Neural progenitor cell (in vitro differentiated cells): Measurements from ENCODE around the gene SPATA31C1. TPM values are rescaled to one million over a fixed set of nuclear protein-coding genes. Genes with fewer than 3 reads are reported as not detected.

Experiments
- DNase-seq: peaks from one replicate; pipeline ENCODE4 v3.0.0-alpha.2; 2016; ENCODE audit warnings: low spot score
- H2AFZ ChIP-seq: fragments of 200-600 bp; sonication (generic); replicated peaks from 2 replicates; pipeline ENCODE4 v1.6.1; 2016; ENCODE audit warnings: antibody characterized with exemption
- H3F3A ChIP-seq: fragments of 200-600 bp; sonication (generic); 2 replicates; pipeline ENCODE4 v1.6.1; 2016; ENCODE audit warnings: antibody characterized with exemption, low read depth
- H3K27ac ChIP-seq: fragments of 200-600 bp; sonication (generic); 2 replicates; pipeline ENCODE4 v1.5.1; 2016; ENCODE audit warnings: mild to moderate bottlenecking
- H3K27me3 ChIP-seq: fragments of 200-600 bp; sonication (generic); 2 replicates; pipeline ENCODE4 v1.6.1; 2016; ENCODE audit warnings: mild to moderate bottlenecking, moderate library complexity
- H3K36me3 ChIP-seq: fragments of 200-600 bp; sonication (generic); 2 replicates; pipeline ENCODE4 v1.5.1; 2016
- H3K4me1 ChIP-seq: fragments of 200-600 bp; sonication (generic); 2 replicates; pipeline ENCODE4 v1.6.1; 2016; ENCODE audit warnings: mixed run types
- H3K4me2 ChIP-seq: fragments of 200-600 bp; sonication (generic); 2 replicates; pipeline ENCODE4 v1.6.1; 2016
- H3K4me3 ChIP-seq: fragments of 200-600 bp; sonication (generic); 2 replicates; pipeline ENCODE4 v1.5.1; 2016
- H3K79me2 ChIP-seq: fragments of 200-600 bp; sonication (generic); 2 replicates; pipeline ENCODE4 v1.6.1; 2016; ENCODE audit warnings: low read depth
- H3K9ac ChIP-seq: fragments of 200-600 bp; sonication (generic); 2 replicates; pipeline ENCODE4 v1.6.1; 2016
- H3K9me3 ChIP-seq: fragments of 200-600 bp; sonication (generic); 2 replicates; pipeline ENCODE4 v1.5.1; 2016; ENCODE audit warnings: low read depth
- H4K20me1 ChIP-seq: fragments of 200-600 bp; sonication (generic); 2 replicates; pipeline ENCODE4 v1.6.1; 2016; ENCODE audit warnings: low read depth
- H3K27ac Mint-ChIP-seq: 3 replicates; pipeline ENCODE4 v1.8.0; 2021; ENCODE audit warnings: mixed read lengths
- H3K27me3 Mint-ChIP-seq: 2 replicates; pipeline ENCODE4 v1.8.0; 2022; ENCODE audit warnings: low read depth, mild to moderate bottlenecking, inconsistent platforms, moderate library complexity, mixed read lengths; ENCODE audit not compliant: insufficient read depth
- H3K36me3 Mint-ChIP-seq: 3 replicates; pipeline ENCODE4 v1.8.0; 2021; ENCODE audit warnings: mixed read lengths
- H3K4me1 Mint-ChIP-seq: 3 replicates; pipeline ENCODE4 v1.8.0; 2021; ENCODE audit warnings: mixed read lengths
- H3K4me3 Mint-ChIP-seq: 3 replicates; pipeline ENCODE4 v1.8.0; 2021; ENCODE audit warnings: mild to moderate bottlenecking, moderate library complexity, mixed read lengths
- H3K9me3 Mint-ChIP-seq: 3 replicates; pipeline ENCODE4 v1.8.0; 2020; ENCODE audit warnings: mixed read lengths
- EZH2 ChIP-seq: fragments of 200-600 bp; sonication (generic); IDR thresholded peaks from 2 replicates; pipeline ENCODE4 v1.6.1; 2017; ENCODE audit warnings: antibody characterized with exemption, mild to moderate bottlenecking, moderate library complexity
- EZH2phosphoT487 ChIP-seq: fragments of 200-600 bp; sonication (generic); IDR thresholded peaks from 2 replicates; pipeline ENCODE4 v1.6.1; 2017; ENCODE audit warnings: antibody characterized with exemption
- total RNA-seq: library from RNA; depleted of rRNA; stranded (reverse); fragments of >200 nt; gene quantifications from 2 replicates; pipeline ENCODE4 v1.2.3, GENCODE V29; 2015; ENCODE audit warnings: low replicate concordance
- TF ChIP-seq, protein P1 (sequence below): fragments of 200-600 bp; sonication (generic); IDR thresholded peaks from 2 replicates; pipeline ENCODE4 v1.5.1; 2017; ENCODE audit warnings: antibody characterized with exemption, mild to moderate bottlenecking

SPATA31C1 gene
- total RNA-seq, 1 donor from 2014 or later = not detected

- Histone ChIP-seq H3K27ac (no peak overlapping the region), H3K4me3 (no peak overlapping the region), H3K4me1 (no peaks in the 10 kb centered on the region), H3K36me3 (no peaks in the 10 kb centered on the region), H4K20me1 (no peaks in the 10 kb centered on the region), H3K4me2 (no peak overlapping the region), H3K79me2 (no peaks in the 10 kb centered on the region), H3F3A (no peaks in the 10 kb centered on the region), H3K9ac (no peak overlapping the region), H3K9me3 (no peaks in the 10 kb centered on the region), H3K27me3 (no peaks in the 10 kb centered on the region), H2AFZ (no peak overlapping the region)
- Mint-ChIP-seq H3K4me3 (no peak overlapping the region), H3K27me3 (no peaks in the 10 kb centered on the region), H3K9me3 (peaks cover 3% of the 10 kb centered on the region), H3K36me3 (peaks cover 13% of the 10 kb centered on the region), H3K4me1 (no peaks in the 10 kb centered on the region), H3K27ac (no peak overlapping the region)
- no peak for DNase-seq
- TF ChIP-seq EZH2 (no peak), EZH2phosphoT487 (no peak)
- TF ChIP-seq, protein P1, sequence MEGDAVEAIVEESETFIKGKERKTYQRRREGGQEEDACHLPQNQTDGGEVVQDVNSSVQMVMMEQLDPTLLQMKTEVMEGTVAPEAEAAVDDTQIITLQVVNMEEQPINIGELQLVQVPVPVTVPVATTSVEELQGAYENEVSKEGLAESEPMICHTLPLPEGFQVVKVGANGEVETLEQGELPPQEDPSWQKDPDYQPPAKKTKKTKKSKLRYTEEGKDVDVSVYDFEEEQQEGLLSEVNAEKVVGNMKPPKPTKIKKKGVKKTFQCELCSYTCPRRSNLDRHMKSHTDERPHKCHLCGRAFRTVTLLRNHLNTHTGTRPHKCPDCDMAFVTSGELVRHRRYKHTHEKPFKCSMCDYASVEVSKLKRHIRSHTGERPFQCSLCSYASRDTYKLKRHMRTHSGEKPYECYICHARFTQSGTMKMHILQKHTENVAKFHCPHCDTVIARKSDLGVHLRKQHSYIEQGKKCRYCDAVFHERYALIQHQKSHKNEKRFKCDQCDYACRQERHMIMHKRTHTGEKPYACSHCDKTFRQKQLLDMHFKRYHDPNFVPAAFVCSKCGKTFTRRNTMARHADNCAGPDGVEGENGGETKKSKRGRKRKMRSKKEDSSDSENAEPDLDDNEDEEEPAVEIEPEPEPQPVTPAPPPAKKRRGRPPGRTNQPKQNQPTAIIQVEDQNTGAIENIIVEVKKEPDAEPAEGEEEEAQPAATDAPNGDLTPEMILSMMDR = no peak
Measured at GRCh38 chr9:87964826-87965225, 47.1 kb downstream of the SPATA31C1 start.

DNA sequence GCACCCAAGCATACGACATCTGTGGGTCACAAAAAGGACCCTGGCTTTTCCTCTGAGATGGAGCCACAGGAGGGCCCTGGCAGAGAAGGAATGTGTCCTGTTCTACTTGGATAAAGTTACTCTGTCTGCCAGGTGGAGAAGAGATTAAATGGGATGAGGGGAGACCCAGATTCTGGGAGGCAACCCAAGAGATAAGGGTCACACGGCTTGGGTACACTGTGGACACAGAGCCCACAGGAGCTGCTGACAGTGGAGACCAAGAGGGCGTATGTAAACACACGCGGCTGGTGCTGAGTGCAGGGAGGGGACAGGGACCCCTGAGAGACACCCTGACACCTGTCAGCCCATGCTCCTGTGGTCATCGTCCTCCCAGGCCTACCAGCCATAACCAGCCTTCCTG is 50.4 kb downstream of the SPATA31C1 start:
- Histone ChIP-seq H4K20me1 (no peaks in the 10 kb centered on the region), H3K4me1 (no peaks in the 10 kb centered on the region), H3K27me3 (no peaks in the 10 kb centered on the region), H3F3A (no peaks in the 10 kb centered on the region), H3K36me3 (no peaks in the 10 kb centered on the region), H3K27ac (no peak overlapping the region), H3K9me3 (no peaks in the 10 kb centered on the region), H3K9ac (no peak overlapping the region), H3K4me2 (no peak overlapping the region), H2AFZ (no peak overlapping the region), H3K79me2 (no peaks in the 10 kb centered on the region), H3K4me3 (no peak overlapping the region)
- no peak overlapping the region for H3K27ac Mint-ChIP-seq
- no peak for DNase-seq
- peaks cover 17% of the 10 kb centered on the region for H3K36me3 Mint-ChIP-seq
- H3K4me1 Mint-ChIP-seq = peaks cover 4% of the 10 kb centered on the region
- no peak overlapping the region for H3K4me3 Mint-ChIP-seq
- TF ChIP-seq, protein P1 = no peak
- TF ChIP-seq EZH2phosphoT487 = no peak
- TF ChIP-seq EZH2 = no peak
- H3K27me3 Mint-ChIP-seq = peaks cover 2% of the 10 kb centered on the region
- H3K9me3 Mint-ChIP-seq = no peaks in the 10 kb centered on the region

DNA sequence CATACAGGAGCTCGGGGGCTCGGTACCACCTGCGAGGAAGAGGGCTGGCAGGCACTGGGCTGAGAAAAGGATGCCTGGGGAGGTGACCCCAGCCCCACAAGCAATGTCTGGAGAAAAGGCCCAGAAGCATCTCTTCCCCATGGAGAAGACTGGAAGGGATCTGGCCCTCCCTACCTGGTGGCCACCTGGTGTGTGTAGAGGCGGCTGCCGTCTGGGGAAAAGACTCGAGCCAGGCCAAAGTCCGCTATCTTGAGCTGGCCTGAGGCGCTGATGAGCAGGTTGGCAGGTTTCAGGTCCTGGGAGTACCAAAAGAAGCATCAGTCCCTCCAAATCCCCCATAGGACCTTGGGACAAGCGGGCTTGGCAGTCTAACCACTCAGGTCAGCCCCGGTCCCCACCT is 52.8 kb downstream of the SPATA31C1 start:
- Mint-ChIP-seq H3K4me3 (no peak overlapping the region), H3K27ac (no peak overlapping the region), H3K36me3 (peaks cover 15% of the 10 kb centered on the region), H3K27me3 (peaks cover 2% of the 10 kb centered on the region), H3K9me3 (no peaks in the 10 kb centered on the region), H3K4me1 (peaks cover 14% of the 10 kb centered on the region)
- H3K27me3 ChIP-seq = no peaks in the 10 kb centered on the region
- H3F3A ChIP-seq = no peaks in the 10 kb centered on the region
- no peak for DNase-seq
- no peaks in the 10 kb centered on the region for H4K20me1 ChIP-seq
- no peaks in the 10 kb centered on the region for H3K36me3 ChIP-seq
- no peak overlapping the region for H3K27ac ChIP-seq
- H3K79me2 ChIP-seq = no peaks in the 10 kb centered on the region
- no peak for TF ChIP-seq EZH2phosphoT487
- TF ChIP-seq, protein P1 = no peak
- no peak for TF ChIP-seq EZH2
- H3K9ac ChIP-seq = no peak overlapping the region
- no peak overlapping the region for H2AFZ ChIP-seq
- H3K9me3 ChIP-seq = no peaks in the 10 kb centered on the region
- H3K4me3 ChIP-seq = no peak overlapping the region
- H3K4me2 ChIP-seq = no peak overlapping the region
- H3K4me1 ChIP-seq = no peaks in the 10 kb centered on the region
